Superior temporal gyrus (tissue), 1 donor: ENCODE data around the gene COL18A1.
A peak's percentile ranks its signal among the peaks of the same experiment; 100 is the strongest.

Source experiments
- DNase-seq: peaks from one replicate; pipeline ENCODE4 v3.0.0-alpha.2; 2016; ENCODE audit errors: extremely low spot score

The COL18A1 gene

GRCh38 chr21:45534636-45535331 is 129.8 kb downstream of the COL18A1 start:
- DNase-seq: no peak

- DNase-seq: no peak
Measured at GRCh38 chr21:45535341-45536081, 130.5 kb downstream of the COL18A1 start.

GRCh38 chr21:45536301-45537081 is 131.5 kb downstream of the COL18A1 start:
- DNase-seq: no peak

GRCh38 chr21:45537111-45537745 is 132.3 kb downstream of the COL18A1 start:
- DNase-seq: no peak

GRCh38 chr21:45537746-45538291 is 132.9 kb downstream of the COL18A1 start:
- DNase-seq: no peak

- DNase-seq: no peak
Measured at GRCh38 chr21:45538381-45539045, 133.5 kb downstream of the COL18A1 start.

- DNase-seq: no peak
Measured at GRCh38 chr21:45539046-45539795, 134.3 kb downstream of the COL18A1 start.

- DNase-seq: no peak
Measured at GRCh38 chr21:45539796-45540600, 135.0 kb downstream of the COL18A1 start.

- no peak for DNase-seq
Measured at GRCh38 chr21:45540601-45540970, 135.6 kb downstream of the COL18A1 start.

GRCh38 chr21:45541221-45542039 is 136.5 kb downstream of the COL18A1 start:
- no peak for DNase-seq

- peak; percentile 55 for DNase-seq
Measured at GRCh38 chr21:45542242-45542666, 137.3 kb downstream of the COL18A1 start, which contains the start of gene SLC19A1. TSS of gene SLC19A1 (minus strand) at chr21:45542440. CDS start at chr21:45537959, 4,481 bp downstream.

GRCh38 chr21:45542667-45543370 is 137.9 kb downstream of the COL18A1 start:
- DNase-seq: no peak

- no peak for DNase-seq
Measured at GRCh38 chr21:45543371-45543709, 138.4 kb downstream of the COL18A1 start.

GRCh38 chr21:45543710-45544448 is 138.9 kb downstream of the COL18A1 start:
- DNase-seq: no peak

GRCh38 chr21:45544449-45545235 is 139.7 kb downstream of the COL18A1 start:
- no peak for DNase-seq

GRCh38 chr21:45545236-45545570 is 140.2 kb downstream of the COL18A1 start:
- no peak for DNase-seq
